ENCODE measurements around the gene KLHL17.
"Not testable (repeated sequence)": the region's sequence is repeated elsewhere in the genome, so short reads cannot be mapped to it uniquely, and the experiment has no call there.

Gene KLHL17

DNA sequence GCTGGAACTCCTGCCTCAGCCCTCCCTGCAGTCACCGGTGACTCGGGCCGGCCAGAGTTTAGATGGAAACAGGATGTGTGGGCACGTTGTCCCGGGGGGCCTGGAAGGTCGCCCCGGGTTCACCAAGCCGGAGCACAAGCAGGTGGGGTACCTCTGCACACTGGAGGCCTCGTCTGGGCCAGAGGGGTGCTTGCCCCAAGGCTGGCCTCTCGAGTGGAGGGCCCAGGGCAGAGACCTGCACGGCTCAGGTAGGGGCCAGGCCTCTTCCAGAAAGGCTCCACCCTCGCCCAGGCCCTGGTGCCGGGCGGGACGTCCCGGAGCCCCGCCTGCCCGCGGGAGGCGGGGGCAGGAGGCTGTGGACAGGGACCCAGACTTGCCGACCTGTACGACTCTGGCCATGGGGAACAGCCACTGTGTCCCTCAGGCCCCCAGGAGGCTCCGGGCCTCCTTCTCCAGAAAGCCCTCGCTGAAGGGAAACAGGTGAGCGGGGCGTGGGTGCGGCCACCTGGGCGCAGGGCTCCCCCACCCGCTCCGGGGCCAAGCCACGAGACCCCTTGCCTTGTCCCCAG, 5.8 kb downstream of the KLHL17 start, which contains the start of gene PLEKHN1:
Gene PLEKHN1 (plus strand): TSS at position 348 of the 569 bp plus-strand sequence. CDS start 50 bp downstream, at position 398.
- peak; percentile 63 for DNase-seq (ENCODE audit: insufficient read length, low spot score)
- FAIRE-seq = peak; percentile 9

DNA sequence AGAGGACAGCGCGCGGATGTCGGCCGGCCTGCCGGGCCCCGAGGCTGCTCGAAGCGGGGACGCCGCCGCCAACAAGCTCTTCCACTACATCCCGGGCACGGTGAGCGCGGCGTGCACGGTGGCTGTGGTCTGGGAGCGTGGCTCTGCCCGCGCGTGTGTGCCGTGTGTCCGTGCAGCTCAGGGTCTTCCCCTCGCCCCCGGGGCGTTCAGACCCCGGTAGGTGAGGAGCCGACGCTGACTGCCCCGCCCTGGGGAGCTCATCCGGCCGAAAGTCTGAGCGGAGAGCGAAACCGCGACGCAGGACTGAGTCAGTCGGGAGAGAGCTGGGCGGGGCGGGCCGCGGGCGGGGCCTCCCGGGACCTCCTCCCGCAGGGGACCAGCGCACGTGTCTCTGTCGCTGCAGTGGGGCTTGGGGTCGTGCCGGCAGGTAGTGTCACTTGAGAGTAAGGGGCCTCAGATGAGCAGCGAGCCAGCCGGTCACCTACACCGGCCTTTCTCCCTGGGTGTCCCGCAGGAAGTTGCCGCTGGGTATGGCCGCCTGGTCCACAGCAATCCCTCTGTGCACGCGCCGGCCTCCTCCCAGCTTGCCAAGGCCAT, 6.4 kb downstream of the KLHL17 start:
- DNase-seq (ENCODE audit: insufficient read length, low spot score) (peak; percentile 75), FAIRE-seq (peak; percentile 46)

DNA sequence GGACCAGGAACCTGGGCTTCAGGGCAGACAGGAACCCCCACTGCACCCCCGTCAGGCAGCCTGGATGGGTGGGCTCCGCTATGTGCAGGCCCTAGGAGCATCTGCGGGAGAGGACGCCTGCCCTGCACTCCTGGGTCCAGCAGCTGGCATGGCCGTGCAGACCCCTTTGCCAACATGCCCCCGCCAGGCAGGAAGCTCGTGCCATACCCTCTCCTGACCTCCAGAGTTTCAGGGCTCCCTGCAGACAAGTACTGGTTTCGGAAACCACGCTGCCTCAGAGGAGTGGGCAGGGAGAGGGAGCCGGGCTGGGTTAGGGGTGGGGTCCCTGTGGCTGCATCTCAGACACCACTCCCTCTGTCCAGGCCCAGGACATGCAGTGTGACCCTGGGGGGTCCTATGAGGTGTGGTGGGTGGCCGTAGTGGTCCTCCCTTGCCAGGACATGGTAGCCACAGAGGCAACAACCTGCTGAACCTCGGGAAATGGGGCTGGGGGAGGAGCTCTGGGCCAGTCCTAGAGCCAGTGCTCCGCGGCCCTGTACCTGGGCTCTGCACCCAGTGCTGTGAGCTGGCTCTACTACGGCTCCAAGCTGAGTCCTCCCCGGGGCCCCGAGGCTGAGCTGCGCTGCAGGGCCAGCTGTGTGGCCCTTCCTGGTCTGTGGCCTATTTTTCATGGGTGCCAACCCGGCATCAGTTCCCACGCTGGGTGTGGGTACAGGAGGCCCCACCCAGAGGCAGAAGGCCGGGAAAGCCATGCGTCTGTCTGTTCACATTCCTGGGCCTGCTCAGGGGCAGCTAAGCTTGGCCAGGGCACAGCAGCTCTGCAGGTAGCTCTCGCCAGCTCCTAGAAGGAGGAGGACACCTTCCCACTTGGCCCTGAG, 7.3 kb downstream of the KLHL17 start:
- FAIRE-seq (no peak), DNase-seq (ENCODE audit: insufficient read length, low spot score) (no peak)

DNA sequence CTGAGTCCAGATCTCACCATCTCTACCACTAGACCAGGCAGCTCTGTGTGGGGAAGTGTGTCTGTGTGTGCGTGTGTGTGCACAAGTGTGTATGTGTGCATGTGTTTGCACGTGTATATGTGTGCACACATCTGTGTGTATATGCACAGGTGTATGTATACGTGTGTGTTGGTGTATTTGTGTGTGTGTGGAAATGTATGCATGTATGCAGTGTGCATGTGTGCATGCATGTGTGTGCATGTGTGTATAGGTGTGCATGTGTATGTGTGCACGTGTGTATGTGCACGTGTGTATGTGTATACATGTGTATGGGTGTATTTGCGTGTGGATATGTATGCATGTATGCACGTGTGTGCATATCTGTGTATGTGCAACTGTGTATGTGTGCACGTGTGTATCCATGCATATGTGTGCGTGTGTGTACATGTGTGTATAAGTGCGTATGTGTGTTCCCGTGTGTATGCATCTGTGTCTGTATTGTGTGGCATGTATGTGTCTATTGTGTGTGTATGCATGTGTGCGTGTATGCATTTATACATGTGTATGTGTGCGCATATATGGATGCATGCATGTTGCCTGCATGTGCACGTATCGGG, 9.0 kb downstream of the KLHL17 start:
- FAIRE-seq = peak; percentile 97
- DNase-seq (ENCODE audit: insufficient read length, low spot score) = no peak

DNA sequence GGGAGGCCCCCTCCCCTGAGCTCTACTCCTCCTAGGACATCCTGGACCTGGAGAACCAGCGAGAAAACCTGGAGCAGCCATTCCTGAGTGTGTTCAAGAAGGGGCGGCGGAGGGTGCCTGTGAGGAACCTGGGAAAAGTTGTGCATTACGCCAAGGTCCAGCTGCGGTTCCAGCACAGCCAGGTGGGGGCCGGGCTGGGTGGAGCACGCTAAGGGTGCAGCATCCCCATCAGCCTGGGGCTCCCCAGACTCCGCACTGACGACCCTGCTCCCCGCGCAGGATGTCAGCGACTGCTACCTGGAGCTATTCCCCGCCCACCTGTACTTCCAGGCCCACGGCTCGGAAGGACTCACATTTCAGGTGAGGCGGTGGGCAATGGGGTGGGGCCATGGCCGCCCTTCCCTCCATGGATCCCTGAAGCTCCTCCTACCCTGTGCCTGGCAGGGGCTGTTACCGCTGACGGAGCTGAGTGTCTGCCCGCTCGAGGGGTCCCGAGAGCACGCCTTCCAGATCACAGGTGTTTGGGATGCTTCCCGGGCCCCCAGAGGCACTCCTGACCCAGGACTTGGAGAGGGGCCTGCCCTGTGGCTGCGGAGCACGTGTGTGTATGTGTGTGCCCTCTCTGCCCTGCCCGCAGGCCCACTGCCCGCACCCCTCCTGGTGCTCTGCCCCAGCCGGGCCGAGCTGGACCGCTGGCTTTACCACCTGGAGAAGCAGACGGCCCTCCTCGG, 10.0 kb downstream of the KLHL17 start:
- DNase-seq (ENCODE audit: insufficient read length, low spot score) (no peak), FAIRE-seq (no peak)

DNA sequence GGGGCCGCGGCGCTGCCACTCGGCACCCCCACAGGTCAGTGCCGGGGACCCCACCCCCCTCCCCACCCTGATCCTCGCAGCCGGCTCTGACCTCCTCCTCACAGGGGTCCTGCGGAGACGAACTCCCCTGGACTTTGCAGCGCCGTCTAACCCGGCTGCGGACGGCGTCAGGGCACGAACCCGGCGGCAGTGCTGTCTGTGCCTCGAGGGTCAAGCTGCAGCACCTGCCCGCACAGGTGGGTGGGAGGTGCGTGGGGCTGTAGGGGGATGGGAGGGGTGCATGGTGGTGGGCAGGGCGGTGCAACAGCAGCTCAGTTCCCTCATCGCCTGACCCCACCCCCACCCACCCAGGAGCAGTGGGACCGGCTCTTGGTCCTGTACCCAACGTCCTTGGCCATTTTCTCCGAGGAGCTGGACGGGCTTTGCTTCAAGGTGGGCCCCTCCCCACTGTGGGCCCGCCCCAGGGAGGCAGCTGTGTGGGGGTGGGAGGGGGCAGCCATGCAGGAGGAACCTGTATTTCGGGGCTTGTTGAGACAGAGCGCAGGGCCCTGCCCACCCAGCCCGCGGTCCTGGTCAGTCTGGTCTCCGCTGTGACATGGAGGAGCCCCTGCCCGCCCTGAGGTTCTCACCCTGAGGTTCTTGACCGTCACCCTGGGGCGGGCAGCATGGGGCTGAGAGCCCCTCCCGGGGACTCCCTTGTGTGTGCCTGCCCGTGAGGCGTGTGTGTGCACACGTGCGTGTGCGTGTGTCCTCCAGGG, 10.8 kb downstream of the KLHL17 start:
- FAIRE-seq (no peak), DNase-seq (ENCODE audit: insufficient read length, low spot score) (no peak)

DNA sequence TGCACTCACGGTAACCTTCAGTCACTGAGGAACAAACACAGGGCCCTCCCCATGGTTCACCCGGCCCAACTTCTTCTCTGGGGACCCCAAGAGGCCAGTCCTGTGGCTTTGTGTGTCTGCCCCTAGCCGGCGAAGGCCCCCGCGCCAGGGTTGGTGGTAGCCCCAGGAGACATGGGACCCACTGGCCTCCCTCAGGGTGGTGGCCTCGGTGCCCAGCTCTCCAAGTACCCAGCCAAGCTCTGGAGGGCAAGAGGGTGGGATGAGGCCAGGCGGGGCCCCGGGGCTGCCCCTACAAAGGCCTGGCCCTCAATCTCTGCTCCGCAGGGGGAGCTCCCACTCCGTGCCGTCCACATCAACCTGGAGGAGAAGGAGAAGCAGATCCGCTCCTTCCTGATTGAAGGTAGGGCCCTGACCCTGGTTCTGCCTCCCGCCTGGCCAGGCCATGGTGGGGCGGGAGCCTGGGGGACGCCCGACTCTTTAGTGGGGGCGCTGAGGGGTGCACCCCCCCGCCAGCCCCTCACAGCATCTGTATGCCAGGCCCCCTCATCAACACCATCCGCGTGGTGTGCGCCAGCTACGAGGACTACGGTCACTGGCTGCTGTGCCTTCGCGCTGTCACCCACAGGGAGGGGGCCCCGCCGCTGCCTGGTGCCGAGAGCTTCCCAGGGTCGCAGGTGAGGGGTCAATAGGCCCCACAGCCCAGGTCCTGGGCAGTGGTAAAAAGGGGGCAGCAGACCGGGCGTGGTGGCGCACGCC, 11.5 kb downstream of the KLHL17 start:
- FAIRE-seq = no peak
- DNase-seq (ENCODE audit: insufficient read length, low spot score) = no peak

DNA sequence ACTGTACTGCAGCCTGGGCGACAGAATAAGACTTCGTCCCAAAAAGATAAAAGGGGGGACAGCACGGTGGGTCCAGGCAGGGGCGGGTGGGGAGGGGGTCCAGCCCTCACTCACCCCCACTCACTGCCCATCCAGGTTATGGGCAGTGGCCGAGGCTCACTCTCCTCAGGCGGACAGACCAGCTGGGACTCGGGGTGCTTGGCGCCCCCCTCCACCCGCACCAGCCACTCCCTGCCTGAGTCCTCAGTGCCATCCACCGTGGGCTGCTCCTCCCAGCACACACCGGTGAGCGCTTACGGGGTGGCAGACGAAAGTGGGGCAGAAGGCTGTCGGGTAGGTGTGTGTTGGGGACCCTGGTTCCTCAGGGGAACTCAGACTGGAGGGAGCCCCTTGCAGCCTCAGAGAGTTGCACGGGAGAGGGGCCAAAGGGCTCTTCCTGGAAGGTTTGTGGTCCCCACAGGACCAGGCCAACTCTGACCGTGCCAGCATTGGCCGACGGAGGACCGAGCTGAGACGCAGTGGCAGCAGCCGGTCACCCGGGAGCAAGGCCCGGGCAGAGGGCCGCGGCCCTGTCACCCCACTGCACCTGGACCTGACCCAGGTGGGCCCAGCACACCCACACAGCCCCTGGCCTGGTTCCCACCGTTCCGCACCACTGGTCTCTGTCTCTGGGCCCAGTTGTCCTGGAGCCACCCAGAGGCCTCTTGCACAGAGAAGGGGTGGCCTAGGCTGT, 12.5 kb downstream of the KLHL17 start:
- FAIRE-seq (no peak), DNase-seq (ENCODE audit: insufficient read length, low spot score) (no peak)

DNA sequence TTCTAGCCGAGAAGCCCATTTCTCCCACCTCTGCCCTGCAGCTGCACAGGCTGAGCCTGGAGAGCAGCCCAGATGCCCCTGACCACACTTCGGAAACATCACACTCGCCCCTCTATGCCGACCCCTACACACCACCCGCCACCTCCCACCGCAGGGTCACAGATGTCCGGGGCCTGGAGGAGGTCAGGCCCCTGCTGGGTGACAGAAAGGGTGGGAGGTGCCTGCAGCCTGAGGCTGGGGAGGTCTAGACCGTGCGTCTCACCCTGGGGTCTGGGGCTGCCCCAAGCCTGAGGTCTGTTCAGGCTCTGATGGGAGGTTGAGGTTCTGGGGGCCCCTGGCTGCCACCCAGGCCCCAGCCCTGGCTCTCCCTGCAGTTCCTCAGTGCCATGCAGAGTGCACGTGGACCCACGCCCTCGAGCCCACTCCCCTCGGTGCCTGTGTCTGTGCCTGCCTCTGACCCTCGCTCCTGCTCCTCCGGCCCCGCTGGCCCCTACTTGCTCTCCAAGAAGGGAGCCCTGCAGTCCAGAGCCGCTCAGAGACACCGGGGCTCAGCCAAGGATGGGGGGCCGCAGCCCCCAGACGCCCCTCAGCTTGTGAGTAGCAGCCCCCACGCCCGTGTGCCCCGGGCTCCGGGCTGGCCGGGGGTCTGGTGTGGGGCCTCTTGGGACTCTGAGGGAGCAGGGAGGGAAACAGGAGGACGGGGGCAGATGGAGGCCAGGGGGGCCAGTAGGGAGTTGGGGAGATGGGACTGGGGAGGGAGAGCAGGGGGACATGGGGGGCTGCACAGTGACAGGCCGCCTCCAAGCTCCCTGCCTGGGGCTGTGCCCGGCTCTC, 13.3 kb downstream of the KLHL17 start:
- FAIRE-seq (no peak), DNase-seq (ENCODE audit: insufficient read length, low spot score) (no peak)

DNA sequence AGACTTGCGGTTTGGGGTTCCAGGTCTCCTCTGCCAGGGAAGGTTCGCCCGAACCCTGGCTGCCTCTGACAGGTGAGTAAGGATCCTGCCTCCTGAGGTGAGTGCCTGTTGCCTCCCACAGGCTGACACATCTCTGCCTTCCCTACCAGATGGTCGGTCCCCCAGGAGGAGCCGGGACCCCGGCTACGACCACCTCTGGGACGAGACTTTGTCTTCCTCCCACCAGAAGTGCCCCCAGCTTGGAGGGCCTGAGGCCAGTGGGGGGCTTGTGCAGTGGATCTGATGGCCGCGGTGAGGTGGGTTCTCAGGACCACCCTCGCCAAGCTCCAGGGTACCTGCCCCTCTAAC, 13.9 kb downstream of the KLHL17 start:
- no peak for FAIRE-seq
- no peak for DNase-seq (ENCODE audit: insufficient read length, low spot score)

DNA sequence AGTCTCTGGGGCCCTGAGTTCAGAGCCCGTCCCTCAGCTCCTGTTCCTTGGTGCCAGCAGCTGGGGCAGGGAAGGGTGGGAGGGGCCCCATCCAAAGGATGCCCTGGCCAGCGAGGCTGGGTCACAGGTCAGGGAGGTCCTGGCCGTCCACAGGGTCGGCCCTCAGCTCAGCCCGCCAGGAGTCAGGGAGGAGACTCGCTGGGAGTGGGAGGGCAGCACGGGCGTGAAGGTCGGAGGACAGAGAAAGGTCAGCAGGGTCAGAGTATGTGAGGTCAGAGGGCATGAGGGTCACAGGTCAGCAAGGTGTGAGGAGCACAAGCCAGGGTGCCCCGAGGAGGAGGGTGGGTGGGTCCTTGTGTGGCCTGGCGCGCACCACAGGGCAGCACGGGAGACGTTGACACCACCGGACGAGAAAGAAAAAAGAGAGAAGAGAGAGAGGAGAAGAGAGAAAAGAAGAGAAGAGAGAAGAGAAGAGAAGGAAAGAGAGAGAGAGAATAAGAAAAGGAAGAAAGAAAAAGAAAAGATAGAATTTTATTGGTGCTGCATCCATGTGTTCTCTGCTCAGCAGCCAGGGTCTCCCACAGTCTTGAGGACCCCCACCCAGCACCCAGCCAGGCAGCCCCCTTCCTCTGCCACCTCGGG, 14.4 kb downstream of the KLHL17 start:
- FAIRE-seq (no peak), DNase-seq (ENCODE audit: insufficient read length, low spot score) (no peak)

DNA sequence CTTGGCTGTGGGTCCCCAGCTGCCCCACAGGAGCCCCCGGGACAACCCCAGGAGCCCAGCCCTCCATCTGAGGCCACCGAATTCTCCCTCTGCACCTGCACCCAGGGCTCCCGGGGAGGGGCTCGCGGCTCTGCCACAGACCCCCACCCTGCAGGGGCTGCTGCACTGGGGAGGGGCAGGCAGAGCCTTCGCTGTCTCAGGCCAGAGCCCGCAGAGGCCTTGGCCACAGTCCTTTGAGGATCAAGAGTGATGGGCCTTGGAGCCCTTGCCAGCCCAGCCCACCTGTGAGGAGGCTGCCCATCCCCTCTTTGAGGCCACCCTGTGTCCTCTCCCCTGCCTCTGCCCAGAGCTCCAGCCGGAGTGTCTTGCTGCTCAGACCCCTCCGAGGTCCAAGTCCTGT, 15.0 kb downstream of the KLHL17 start:
- DNase-seq (ENCODE audit: insufficient read length, low spot score) (no peak), FAIRE-seq (no peak)

DNA sequence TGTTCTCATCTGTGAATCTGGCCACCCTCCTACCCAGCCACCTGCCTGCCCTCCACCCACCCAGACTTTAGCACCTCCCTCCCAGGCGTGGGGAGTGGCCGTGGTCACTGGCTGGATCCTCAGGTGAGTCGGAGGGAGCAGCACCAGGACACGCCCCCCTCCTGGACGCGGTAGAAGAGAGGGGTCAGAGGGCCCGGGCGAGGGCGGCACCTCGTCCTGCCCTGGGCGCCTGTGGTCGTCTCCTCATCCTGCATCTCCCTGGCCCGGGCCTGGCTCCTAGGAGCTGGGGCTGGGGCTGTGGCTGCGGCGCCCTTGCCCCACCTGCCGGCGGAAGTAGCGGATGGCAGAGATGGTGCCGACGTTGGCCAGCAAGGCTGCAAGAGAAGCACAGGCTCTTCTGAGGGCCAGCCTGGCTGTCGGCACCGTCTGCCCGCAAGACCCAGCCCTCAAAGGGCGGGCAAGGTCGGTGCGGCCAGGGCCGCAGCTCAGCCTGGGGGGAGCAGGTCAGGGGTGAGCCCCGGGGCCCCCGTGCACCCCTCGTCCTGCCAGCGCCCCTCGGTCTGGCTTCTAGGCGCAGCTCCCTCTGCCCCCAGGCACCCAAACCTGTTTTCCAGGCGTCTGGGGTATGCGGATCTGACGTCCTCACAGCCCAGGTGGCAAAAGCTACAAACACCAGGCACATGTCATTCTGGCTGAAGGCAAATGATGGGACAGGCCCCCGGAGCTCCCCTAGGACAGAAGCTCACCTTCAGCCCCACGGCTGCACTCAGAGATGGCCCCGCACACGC, 15.7 kb downstream of the KLHL17 start:
- FAIRE-seq = peak; percentile 76
- DNase-seq (ENCODE audit: insufficient read length, low spot score) = no peak

DNA sequence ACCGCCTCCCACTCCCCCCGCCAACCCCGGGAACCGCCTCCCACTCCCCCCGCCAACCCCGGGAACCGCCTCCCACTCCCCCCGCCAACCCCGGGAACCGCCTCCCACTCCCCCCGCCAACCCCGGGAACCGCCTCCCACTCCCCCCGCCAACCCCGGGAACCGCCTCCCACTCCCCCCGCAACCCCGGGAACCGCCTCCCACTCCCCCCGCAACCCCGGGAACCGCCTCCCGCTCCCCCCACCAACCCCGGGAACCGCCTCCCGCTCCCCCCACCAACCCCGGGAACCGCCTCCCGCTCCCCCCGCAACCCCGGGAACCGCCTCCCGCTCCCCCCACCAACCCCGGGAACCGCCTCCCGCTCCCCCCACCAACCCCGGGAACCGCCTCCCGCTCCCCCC, 16.4 kb downstream of the KLHL17 start:
- FAIRE-seq; DNase-seq (ENCODE audit: insufficient read length, low spot score): not testable (repeated sequence)

DNA sequence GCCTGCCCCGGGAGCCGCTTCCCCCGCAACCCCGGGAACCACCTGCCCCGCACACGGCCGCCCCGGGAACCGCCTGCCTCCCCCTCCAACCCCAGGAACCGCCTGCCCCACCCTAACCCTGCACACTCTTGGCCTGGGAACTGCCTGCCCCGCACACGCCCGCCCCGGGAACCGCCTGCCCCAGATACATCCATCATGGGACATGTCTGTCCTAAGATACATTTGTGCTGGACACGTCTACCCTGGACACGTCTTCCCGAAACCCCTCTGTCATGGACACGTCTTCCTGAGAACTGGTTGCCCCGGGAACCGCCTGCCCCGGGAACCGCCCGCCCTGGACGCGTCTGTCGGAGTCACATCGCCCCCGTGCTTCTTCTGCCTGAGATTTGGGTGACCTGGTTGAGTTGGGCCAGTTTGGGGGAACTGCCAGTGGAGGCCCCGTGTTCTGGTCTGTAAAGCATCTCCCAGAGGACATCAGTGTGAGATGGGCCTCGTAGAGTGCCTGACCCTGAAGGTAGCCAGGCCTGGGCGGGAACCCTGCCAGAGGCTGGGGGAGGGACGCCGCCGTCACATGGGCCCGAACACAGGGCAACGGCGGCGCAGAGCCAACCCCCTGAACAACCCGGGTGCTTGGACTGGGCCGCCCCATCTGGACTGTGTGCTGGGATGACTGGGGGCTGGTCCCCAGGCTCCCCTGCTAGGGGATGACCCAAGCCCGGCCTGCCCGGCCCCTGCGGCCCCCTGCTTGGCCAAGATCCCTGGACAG, 17.9 kb downstream of the KLHL17 start:
- DNase-seq (ENCODE audit: insufficient read length, low spot score) (no peak), FAIRE-seq (no peak)
